Measurements from ENCODE around the gene C3orf52.

The C3orf52 gene

GRCh38 chr3:112117415-112117814 lies 31.2 kb downstream of the C3orf52 start:
- Histone ChIP-seq H3K4me2 (ENCODE audit: low read length) (peak overlapping the region; percentile 50), H3K9ac (ENCODE audit: low read length) (peak overlapping the region; percentile 73), H3K36me3 (ENCODE audit: insufficient read depth, low read length) (peaks cover 17% of the 10 kb centered on the region; the same call in 1 of the 2 replicates), H3K9me3 (ENCODE audit: low read length) (no peaks in the 10 kb centered on the region), H3K27me3 (ENCODE audit: insufficient read depth, low read length) (no peaks in the 10 kb centered on the region), H3F3A (ENCODE audit: insufficient read depth, low read length) (peaks cover 14% of the 10 kb centered on the region; the same call in 1 of the 2 replicates), H3K79me2 (ENCODE audit: insufficient read depth, low read length) (no peaks in the 10 kb centered on the region), H2AFZ (ENCODE audit: low read length) (no peak overlapping the region), H3K4me3 (ENCODE audit: low read depth, low read length, poor library complexity, severe bottlenecking) (peak overlapping the region; percentile 25), H3K27ac (ENCODE audit: low read depth, low read length, poor library complexity, severe bottlenecking) (peak overlapping the region; percentile 99), H3K9me2 (ENCODE audit: low read depth, low read length) (no peaks in the 10 kb centered on the region), H3K4me1 (ENCODE audit: insufficient read depth, low read length, severe bottlenecking) (peaks cover 100% of the 10 kb centered on the region), H4K20me1 (ENCODE audit: insufficient read depth, low read length) (no peaks in the 10 kb centered on the region)
- TF ChIP-seq EZH2 (IDR thresholded peaks at IDR 0.05; ENCODE audit: borderline replicate concordance, low read length), result no peak
- TF ChIP-seq CTCF (IDR thresholded peaks at IDR 0.05; ENCODE audit: low read length), result no peak

- no peaks in the 10 kb centered on the region for H3K9me3 ChIP-seq (ENCODE audit: low read length)
Observed at GRCh38 chr3:112117841-112118571, 31.8 kb downstream of the C3orf52 start.

More at GRCh38 chr3:112117841-112118571, 31.8 kb downstream of the C3orf52 start:
- Histone ChIP-seq H4K20me1 (ENCODE audit: insufficient read depth, low read length) (no peaks in the 10 kb centered on the region), H3K27me3 (ENCODE audit: insufficient read depth, low read length) (no peaks in the 10 kb centered on the region), H2AFZ (ENCODE audit: low read length) (no peak overlapping the region), H3F3A (ENCODE audit: insufficient read depth, low read length) (peaks cover 14% of the 10 kb centered on the region; the same call in 1 of the 2 replicates), H3K4me1 (ENCODE audit: insufficient read depth, low read length, severe bottlenecking) (peaks cover 100% of the 10 kb centered on the region), H3K4me3 (ENCODE audit: low read depth, low read length, poor library complexity, severe bottlenecking) (peak overlapping the region; percentile 25), H3K4me2 (ENCODE audit: low read length) (peak overlapping the region; percentile 50), H3K9me2 (ENCODE audit: low read depth, low read length) (no peaks in the 10 kb centered on the region), H3K36me3 (ENCODE audit: insufficient read depth, low read length) (peaks cover 22% of the 10 kb centered on the region), H3K9ac (ENCODE audit: low read length) (peak overlapping the region; percentile 73), H3K79me2 (ENCODE audit: insufficient read depth, low read length) (no peaks in the 10 kb centered on the region), H3K27ac (ENCODE audit: low read depth, low read length, poor library complexity, severe bottlenecking) (peak overlapping the region; percentile 99)
- TF ChIP-seq EZH2 (IDR thresholded peaks at IDR 0.05; ENCODE audit: borderline replicate concordance, low read length) (no peak), CTCF (IDR thresholded peaks at IDR 0.05; ENCODE audit: low read length) (peak; percentile 29; the same call in 1 of the 2 replicates)

Data from OCI-LY1 (cell line).